DMS153 treated with DMSO at 0.1 percent for 48 hours (cell line): ENCODE measurements around the gene LARGE1.

Source experiments
- DNase-seq: peaks from one replicate; lab custom pipeline; 2025; ENCODE audit not compliant: unreplicated experiment; lab: John Stamatoyannopoulos, UW

LARGE1 gene

GRCh38 chr22:33335611-33336279 is 584.5 kb downstream of the LARGE1 start:
- no peak for DNase-seq

GRCh38 chr22:33332538-33332937 is 587.7 kb downstream of the LARGE1 start:
- DNase-seq, result peak; percentile 15

- DNase-seq, result no peak
Measured at GRCh38 chr22:33331017-33331416, 589.3 kb downstream of the LARGE1 start.

GRCh38 chr22:33330534-33330933 is 589.7 kb downstream of the LARGE1 start:
- no peak for DNase-seq

GRCh38 chr22:33329398-33329797 is 590.9 kb downstream of the LARGE1 start:
- DNase-seq, result no peak

GRCh38 chr22:33328789-33329296 is 591.4 kb downstream of the LARGE1 start:
- no peak for DNase-seq

- DNase-seq, result no peak
Measured at GRCh38 chr22:33327348-33327860, 592.9 kb downstream of the LARGE1 start.

GRCh38 chr22:33326540-33327295 is 593.6 kb downstream of the LARGE1 start:
- no peak for DNase-seq

GRCh38 chr22:33325232-33326004 is 594.9 kb downstream of the LARGE1 start:
- DNase-seq, result peak; percentile 81

GRCh38 chr22:33324228-33324627 is 596.0 kb downstream of the LARGE1 start:
- no peak for DNase-seq

- DNase-seq, result no peak
Measured at GRCh38 chr22:33321466-33321865, 598.8 kb downstream of the LARGE1 start.

- DNase-seq, result no peak
Measured at GRCh38 chr22:33315954-33316353, 604.3 kb downstream of the LARGE1 start.

- no peak for DNase-seq
Measured at GRCh38 chr22:33315117-33315516, 605.2 kb downstream of the LARGE1 start.

GRCh38 chr22:33314316-33314715 is 606.0 kb downstream of the LARGE1 start:
- DNase-seq, result no peak

- no peak for DNase-seq
Measured at GRCh38 chr22:33303099-33303498, 617.2 kb downstream of the LARGE1 start.

GRCh38 chr22:33302549-33302948 is 617.7 kb downstream of the LARGE1 start:
- no peak for DNase-seq

- peak; percentile 81 for DNase-seq
Measured at GRCh38 chr22:33302049-33302545, 618.2 kb downstream of the LARGE1 start.

GRCh38 chr22:33300165-33300564 is 620.1 kb downstream of the LARGE1 start:
- no peak for DNase-seq

- DNase-seq, result no peak
Measured at GRCh38 chr22:33299245-33299956, 620.9 kb downstream of the LARGE1 start.

GRCh38 chr22:33296941-33297340 is 623.3 kb downstream of the LARGE1 start:
- DNase-seq, result no peak

- no peak for DNase-seq
Measured at GRCh38 chr22:33288078-33288477, 632.2 kb downstream of the LARGE1 start.
